Kidney (tissue), 14 donors: Measurements from ENCODE around the gene POLR3B. TPM values are rescaled to one million over a fixed set of nuclear protein-coding genes. Genes with fewer than 3 reads are reported as not detected.
A peak's percentile ranks its signal among the peaks of the same experiment; 100 is the strongest.

Experiments
- DNase-seq, 5 donors: peaks; one replicate each; pipeline ENCODE4 v3.0.0-alpha.2; 2013 to 2020
- FAIRE-seq: peaks from 2 replicates; lab custom pipeline; 2012; peaks lifted over from hg19 to GRCh38; lab: Jason Lieb, UNC
- H3K27ac ChIP-seq, 2 donors: one replicate each; pipeline ENCODE4 v1.7.0; 2013; ENCODE audit warnings: low read depth in 2 of 2, low read length in 2 of 2, inconsistent platforms in 1 of 2
- H3K27me3 ChIP-seq: one replicate; pipeline ENCODE4 v1.7.1; 2013; ENCODE audit warnings: low read length, inconsistent platforms; ENCODE audit not compliant: control insufficient read depth, insufficient read depth
- H3K36me3 ChIP-seq, 3 donors: one replicate each; pipeline versions ENCODE4 v1.7.0 to v1.7.1; 2013; ENCODE audit warnings: low read length in 3 of 3, control low read depth in 1 of 3, inconsistent platforms in 1 of 3; ENCODE audit not compliant: insufficient read depth in 3 of 3, control insufficient read depth in 2 of 3
- H3K4me1 ChIP-seq, 3 donors: one replicate each; pipeline versions ENCODE4 v1.7.0 to v1.7.1; 2013; ENCODE audit warnings: low read length in 3 of 3, inconsistent platforms in 1 of 3, low read depth in 1 of 3; ENCODE audit not compliant: control insufficient read depth in 2 of 3, insufficient read depth in 2 of 3
- H3K4me3 ChIP-seq, 3 donors: one replicate each; pipeline versions ENCODE4 v1.7.0 to v1.8.1; 2013; ENCODE audit warnings: low read length in 3 of 3, control low read depth in 1 of 3, inconsistent platforms in 1 of 3
- H3K9ac ChIP-seq, 3 donors: one replicate each; pipeline versions ENCODE4 v1.7.0 to v1.7.1; 2013; ENCODE audit warnings: low read length in 3 of 3, control low read depth in 1 of 3, inconsistent platforms in 1 of 3
- H3K9me3 ChIP-seq, 3 donors: one replicate each; pipeline versions ENCODE4 v1.7.0 to v1.7.1; 2013; ENCODE audit warnings: low read length in 3 of 3, control low read depth in 1 of 3, inconsistent platforms in 1 of 3; ENCODE audit not compliant: control insufficient read depth in 2 of 3, insufficient read depth in 1 of 3
- CTCF ChIP-seq: IDR thresholded peaks from 3 replicates; pipeline ENCODE4 v1.5.1; 2012; ENCODE audit warnings: mild to moderate bottlenecking, moderate library complexity, borderline replicate concordance; ENCODE audit not compliant: insufficient read depth; ENCODE audit errors: extremely low read depth
- intact Hi-C: fragments of 100-400 bp; cut with DNase I; formaldehyde crosslinking; loops from one replicate; pipeline ENCODE4 v1.11.1; 2022
- polyA plus RNA-seq: library from polyadenylated mRNA; stranded (reverse); fragments of 350-450 nt; fragmentation: Illumina TruSeq; extraction: RNeasy Lipid Tissue Mini Kit (QIAGEN cat#74804); gene quantifications from one replicate; pipeline ENCODE4 v1.2.3, GENCODE V29; 2014; ENCODE audit warnings: low read depth, low replicate concordance; ENCODE audit not compliant: insufficient read depth
- total RNA-seq: library from RNA; stranded (reverse); fragmentation: NEBNext Ultra II Directional; extraction: Animal tissue kit (Norgen Biotek cat#: 25700); gene quantifications from one replicate; pipeline ENCODE4 v1.2.1, GENCODE V29; 2021
- donor health status: control.
- donor health status: control.
- donor health status: control.
- donor health status: control.
- donor health status: control.
- donor health status: DM: yes; HTN: yes; CAD: no.
- donor health status: Normal renal cell carcinoma (clear cell type).

POLR3B gene
- total and polyA plus RNA-seq, 2 donors from 2014 or later, result 5.2 to 9.7 TPM

GRCh38 chr12:106429043-106429552 lies 71.5 kb downstream of the POLR3B start:
- Histone ChIP-seq H3K36me3 (peaks cover 2 to 3% (median 2%) of the 10 kb centered on the region in 3 donors), H3K4me3 (no peak overlapping the region), H3K27ac (no peak overlapping the region), H3K9ac (no peak overlapping the region), H3K9me3 (no peaks in the 10 kb centered on the region), H3K4me1 (no peaks in the 10 kb centered on the region), H3K27me3 (no peaks in the 10 kb centered on the region)
- FAIRE-seq (no peak), DNase-seq (no peak)
- intact Hi-C loops, result no loop called here
- no peak for TF ChIP-seq CTCF

- Histone ChIP-seq H3K9ac (no peak overlapping the region), H3K9me3 (no peaks in the 10 kb centered on the region), H3K4me1 (no peaks in the 10 kb centered on the region), H3K27ac (no peak overlapping the region), H3K27me3 (no peaks in the 10 kb centered on the region), H3K36me3 (peaks cover 2 to 7% (median 6%) of the 10 kb centered on the region in 3 donors), H3K4me3 (no peak overlapping the region)
- intact Hi-C loops, result no loop called here
- no peak for DNase-seq
- no peak for TF ChIP-seq CTCF
- peak; percentile 78 for FAIRE-seq
These were observed 72.1 kb downstream of the POLR3B start for GRCh38 chr12:106429636-106430035.

- Histone ChIP-seq H3K9ac (no peak overlapping the region), H3K27ac (no peak overlapping the region), H3K36me3 (peaks cover 2 to 17% (median 14%) of the 10 kb centered on the region in 3 donors), H3K9me3 (no peaks in the 10 kb centered on the region), H3K27me3 (no peaks in the 10 kb centered on the region), H3K4me3 (no peak overlapping the region), H3K4me1 (no peaks in the 10 kb centered on the region)
- no peak for TF ChIP-seq CTCF
- intact Hi-C loops, result no loop called here
- DNase-seq (no peak), FAIRE-seq (no peak)
These were observed 74.4 kb downstream of the POLR3B start for GRCh38 chr12:106431839-106432411.
